Liver (tissue), 3 donors: ENCODE data around the gene PKNOX1.
"Not testable (repeated sequence)": the region's sequence is repeated elsewhere in the genome, so short reads cannot be mapped to it uniquely, and the experiment has no call there.

Experiments used
- FOXA2 ChIP-seq: IDR thresholded peaks from 2 replicates; pipeline ENCODE4 v1.6.1; 2016; ENCODE audit warnings: antibody characterized with exemption
- GABPA ChIP-seq, 2 donors: IDR thresholded peaks in 1 of 2; conservative IDR thresholded peaks in 1 of 2; 2 replicates each; pipeline ENCODE4 v1.6.1; 2016; ENCODE audit warnings: antibody characterized with exemption in 2 of 2, mild to moderate bottlenecking in 1 of 2, moderate library complexity in 1 of 2
- HNF4A ChIP-seq, 2 donors: conservative IDR thresholded peaks; 2 replicates each; pipeline ENCODE4 v1.6.1; 2016; ENCODE audit warnings: antibody characterized with exemption in 2 of 2, mild to moderate bottlenecking in 2 of 2
- JUND ChIP-seq, 2 donors: IDR thresholded peaks; 2 replicates each; pipeline ENCODE4 v1.6.1; 2016; ENCODE audit warnings: antibody characterized with exemption in 2 of 2
- NR2F2 ChIP-seq: IDR thresholded peaks from 2 replicates; pipeline ENCODE4 v1.6.1; 2016; ENCODE audit warnings: antibody characterized with exemption
- SP1 ChIP-seq: IDR thresholded peaks from 2 replicates; pipeline ENCODE4 v1.6.1; 2018; ENCODE audit warnings: antibody characterized with exemption, mild to moderate bottlenecking
- YY1 ChIP-seq: IDR thresholded peaks from 2 replicates; pipeline ENCODE4 v1.6.1; 2016; ENCODE audit warnings: antibody characterized with exemption, mild to moderate bottlenecking
- TF ChIP-seq, protein P1 (sequence below): fragments of 150-350 bp; IDR thresholded peaks from 2 replicates; pipeline ENCODE4 v1.5.1; 2017; ENCODE audit warnings: improper control_type of control experiment, low read depth, low read length; ENCODE audit not compliant: missing input control
- TF ChIP-seq, protein P2 (sequence below): IDR thresholded peaks from 2 replicates; pipeline ENCODE4 v1.6.1; 2016; ENCODE audit warnings: antibody characterized with exemption
- TF ChIP-seq, protein P3 (sequence below): IDR thresholded peaks from 2 replicates; pipeline ENCODE4 v1.6.1; 2016; ENCODE audit warnings: antibody characterized with exemption, mild to moderate bottlenecking
- TF ChIP-seq, protein P4 (sequence below): IDR thresholded peaks from 2 replicates; pipeline ENCODE4 v1.6.1; 2016; ENCODE audit warnings: antibody characterized with exemption
- TF ChIP-seq, protein P5 (sequence below): IDR thresholded peaks from 2 replicates; pipeline ENCODE4 v1.6.1; 2016; ENCODE audit warnings: antibody characterized with exemption
- donor health status: healthy.
- donor health status: healthy.

DNA sequence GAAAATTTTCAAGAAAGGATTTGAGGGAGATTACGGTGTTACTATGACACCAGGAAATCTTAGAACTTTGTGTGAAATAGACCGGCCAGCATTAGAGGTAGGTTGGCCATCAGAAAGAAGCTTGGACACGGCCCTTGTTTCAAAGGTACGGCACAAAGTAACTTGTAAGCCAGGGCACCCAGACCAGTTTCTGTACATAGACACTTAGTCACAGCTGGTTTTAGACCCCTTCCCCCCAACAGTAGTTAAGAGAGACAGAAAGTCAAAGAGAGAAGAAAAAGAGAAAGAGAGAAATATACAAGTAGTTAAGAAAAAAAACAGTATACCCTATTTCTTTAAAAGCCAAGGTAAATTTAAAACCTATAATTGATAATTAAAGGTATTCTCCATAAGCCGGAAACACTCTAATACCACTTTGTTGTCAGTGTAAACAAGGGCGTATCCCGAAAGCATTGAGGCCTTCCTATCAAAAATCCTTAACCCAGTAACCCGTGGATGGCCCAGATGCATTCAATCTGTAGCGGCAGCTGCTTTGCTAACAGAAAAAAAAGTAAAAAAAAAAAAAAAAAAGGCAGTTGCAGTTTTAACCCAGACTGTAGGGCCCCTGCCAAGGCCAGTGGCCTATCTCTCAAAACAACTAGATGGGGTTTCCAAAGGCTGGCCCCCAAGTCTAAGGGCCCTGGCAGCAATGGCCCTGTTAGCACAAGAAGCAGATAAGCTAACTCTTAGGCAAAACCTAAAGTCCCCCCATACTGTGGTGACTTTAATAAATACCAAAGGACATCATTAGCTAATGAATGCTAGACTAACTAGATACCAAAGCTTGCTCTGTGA, 41.0 kb upstream of the PKNOX1 start:
- TF ChIP-seq, protein P1, sequence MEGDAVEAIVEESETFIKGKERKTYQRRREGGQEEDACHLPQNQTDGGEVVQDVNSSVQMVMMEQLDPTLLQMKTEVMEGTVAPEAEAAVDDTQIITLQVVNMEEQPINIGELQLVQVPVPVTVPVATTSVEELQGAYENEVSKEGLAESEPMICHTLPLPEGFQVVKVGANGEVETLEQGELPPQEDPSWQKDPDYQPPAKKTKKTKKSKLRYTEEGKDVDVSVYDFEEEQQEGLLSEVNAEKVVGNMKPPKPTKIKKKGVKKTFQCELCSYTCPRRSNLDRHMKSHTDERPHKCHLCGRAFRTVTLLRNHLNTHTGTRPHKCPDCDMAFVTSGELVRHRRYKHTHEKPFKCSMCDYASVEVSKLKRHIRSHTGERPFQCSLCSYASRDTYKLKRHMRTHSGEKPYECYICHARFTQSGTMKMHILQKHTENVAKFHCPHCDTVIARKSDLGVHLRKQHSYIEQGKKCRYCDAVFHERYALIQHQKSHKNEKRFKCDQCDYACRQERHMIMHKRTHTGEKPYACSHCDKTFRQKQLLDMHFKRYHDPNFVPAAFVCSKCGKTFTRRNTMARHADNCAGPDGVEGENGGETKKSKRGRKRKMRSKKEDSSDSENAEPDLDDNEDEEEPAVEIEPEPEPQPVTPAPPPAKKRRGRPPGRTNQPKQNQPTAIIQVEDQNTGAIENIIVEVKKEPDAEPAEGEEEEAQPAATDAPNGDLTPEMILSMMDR, result not testable (repeated sequence)
- TF ChIP-seq HNF4A (conservative IDR thresholded peaks at IDR 0.05); GABPA (IDR thresholded peaks at IDR 0.05 in 1 of 2, conservative IDR thresholded peaks at IDR 0.05 in 1 of 2); JUND (IDR thresholded peaks at IDR 0.05); NR2F2: not testable (repeated sequence)
- TF ChIP-seq, protein P2, sequence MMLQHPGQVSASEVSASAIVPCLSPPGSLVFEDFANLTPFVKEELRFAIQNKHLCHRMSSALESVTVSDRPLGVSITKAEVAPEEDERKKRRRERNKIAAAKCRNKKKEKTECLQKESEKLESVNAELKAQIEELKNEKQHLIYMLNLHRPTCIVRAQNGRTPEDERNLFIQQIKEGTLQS, result not testable (repeated sequence)
- TF ChIP-seq, protein P3, sequence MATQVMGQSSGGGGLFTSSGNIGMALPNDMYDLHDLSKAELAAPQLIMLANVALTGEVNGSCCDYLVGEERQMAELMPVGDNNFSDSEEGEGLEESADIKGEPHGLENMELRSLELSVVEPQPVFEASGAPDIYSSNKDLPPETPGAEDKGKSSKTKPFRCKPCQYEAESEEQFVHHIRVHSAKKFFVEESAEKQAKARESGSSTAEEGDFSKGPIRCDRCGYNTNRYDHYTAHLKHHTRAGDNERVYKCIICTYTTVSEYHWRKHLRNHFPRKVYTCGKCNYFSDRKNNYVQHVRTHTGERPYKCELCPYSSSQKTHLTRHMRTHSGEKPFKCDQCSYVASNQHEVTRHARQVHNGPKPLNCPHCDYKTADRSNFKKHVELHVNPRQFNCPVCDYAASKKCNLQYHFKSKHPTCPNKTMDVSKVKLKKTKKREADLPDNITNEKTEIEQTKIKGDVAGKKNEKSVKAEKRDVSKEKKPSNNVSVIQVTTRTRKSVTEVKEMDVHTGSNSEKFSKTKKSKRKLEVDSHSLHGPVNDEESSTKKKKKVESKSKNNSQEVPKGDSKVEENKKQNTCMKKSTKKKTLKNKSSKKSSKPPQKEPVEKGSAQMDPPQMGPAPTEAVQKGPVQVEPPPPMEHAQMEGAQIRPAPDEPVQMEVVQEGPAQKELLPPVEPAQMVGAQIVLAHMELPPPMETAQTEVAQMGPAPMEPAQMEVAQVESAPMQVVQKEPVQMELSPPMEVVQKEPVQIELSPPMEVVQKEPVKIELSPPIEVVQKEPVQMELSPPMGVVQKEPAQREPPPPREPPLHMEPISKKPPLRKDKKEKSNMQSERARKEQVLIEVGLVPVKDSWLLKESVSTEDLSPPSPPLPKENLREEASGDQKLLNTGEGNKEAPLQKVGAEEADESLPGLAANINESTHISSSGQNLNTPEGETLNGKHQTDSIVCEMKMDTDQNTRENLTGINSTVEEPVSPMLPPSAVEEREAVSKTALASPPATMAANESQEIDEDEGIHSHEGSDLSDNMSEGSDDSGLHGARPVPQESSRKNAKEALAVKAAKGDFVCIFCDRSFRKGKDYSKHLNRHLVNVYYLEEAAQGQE, result not testable (repeated sequence)
- TF ChIP-seq YY1 (peak; percentile 17), FOXA2 (peak; percentile 68), SP1 (peak; percentile 66)
- TF ChIP-seq, protein P4, sequence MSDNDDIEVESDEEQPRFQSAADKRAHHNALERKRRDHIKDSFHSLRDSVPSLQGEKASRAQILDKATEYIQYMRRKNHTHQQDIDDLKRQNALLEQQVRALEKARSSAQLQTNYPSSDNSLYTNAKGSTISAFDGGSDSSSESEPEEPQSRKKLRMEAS, result not testable (repeated sequence)
- TF ChIP-seq, protein P5, sequence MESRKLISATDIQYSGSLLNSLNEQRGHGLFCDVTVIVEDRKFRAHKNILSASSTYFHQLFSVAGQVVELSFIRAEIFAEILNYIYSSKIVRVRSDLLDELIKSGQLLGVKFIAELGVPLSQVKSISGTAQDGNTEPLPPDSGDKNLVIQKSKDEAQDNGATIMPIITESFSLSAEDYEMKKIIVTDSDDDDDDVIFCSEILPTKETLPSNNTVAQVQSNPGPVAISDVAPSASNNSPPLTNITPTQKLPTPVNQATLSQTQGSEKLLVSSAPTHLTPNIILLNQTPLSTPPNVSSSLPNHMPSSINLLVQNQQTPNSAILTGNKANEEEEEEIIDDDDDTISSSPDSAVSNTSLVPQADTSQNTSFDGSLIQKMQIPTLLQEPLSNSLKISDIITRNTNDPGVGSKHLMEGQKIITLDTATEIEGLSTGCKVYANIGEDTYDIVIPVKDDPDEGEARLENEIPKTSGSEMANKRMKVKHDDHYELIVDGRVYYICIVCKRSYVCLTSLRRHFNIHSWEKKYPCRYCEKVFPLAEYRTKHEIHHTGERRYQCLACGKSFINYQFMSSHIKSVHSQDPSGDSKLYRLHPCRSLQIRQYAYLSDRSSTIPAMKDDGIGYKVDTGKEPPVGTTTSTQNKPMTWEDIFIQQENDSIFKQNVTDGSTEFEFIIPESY, result not testable (repeated sequence)
